ENCODE results near the gene WDTC1.
A peak's percentile ranks its signal among the peaks of the same experiment; 100 is the strongest.

WDTC1 gene

DNA sequence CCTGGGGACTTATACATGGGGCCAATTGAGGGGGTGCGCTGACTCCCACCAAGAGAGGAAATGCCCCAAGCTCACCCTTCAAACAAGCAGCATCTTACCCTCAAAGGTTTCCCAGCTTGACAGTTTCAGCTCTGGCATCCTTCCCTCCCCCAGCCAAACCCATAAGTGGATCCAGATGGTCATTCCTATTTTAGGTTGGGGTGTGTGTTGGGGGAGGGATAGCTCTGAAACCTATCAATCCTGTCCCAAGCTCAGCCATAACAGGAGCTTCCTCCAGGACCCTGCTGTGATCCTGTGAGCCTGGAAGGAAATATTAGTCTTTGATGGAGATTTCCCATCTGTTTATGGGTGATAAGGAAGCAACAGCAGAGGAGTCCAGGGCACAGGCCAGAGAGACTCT is 84.2 kb downstream of the WDTC1 start:
- no peak for TF ChIP-seq POLR2AphosphoS5 (IDR thresholded peaks at IDR 0.05; ENCODE audit: low read depth)
- DNase-seq (ENCODE audit: low read depth in 1 of 2, low spot score in 1 of 2) = no peak
- H3K4me3 ChIP-seq (replicated peaks; ENCODE audit: insufficient read depth, low read length) = no peak overlapping the region
- no peak overlapping the region for H3K27ac ChIP-seq (replicated peaks)
- H3K27me3 ChIP-seq (ENCODE audit: insufficient read depth, poor library complexity, severe bottlenecking) = no peaks in the 10 kb centered on the region

DNA sequence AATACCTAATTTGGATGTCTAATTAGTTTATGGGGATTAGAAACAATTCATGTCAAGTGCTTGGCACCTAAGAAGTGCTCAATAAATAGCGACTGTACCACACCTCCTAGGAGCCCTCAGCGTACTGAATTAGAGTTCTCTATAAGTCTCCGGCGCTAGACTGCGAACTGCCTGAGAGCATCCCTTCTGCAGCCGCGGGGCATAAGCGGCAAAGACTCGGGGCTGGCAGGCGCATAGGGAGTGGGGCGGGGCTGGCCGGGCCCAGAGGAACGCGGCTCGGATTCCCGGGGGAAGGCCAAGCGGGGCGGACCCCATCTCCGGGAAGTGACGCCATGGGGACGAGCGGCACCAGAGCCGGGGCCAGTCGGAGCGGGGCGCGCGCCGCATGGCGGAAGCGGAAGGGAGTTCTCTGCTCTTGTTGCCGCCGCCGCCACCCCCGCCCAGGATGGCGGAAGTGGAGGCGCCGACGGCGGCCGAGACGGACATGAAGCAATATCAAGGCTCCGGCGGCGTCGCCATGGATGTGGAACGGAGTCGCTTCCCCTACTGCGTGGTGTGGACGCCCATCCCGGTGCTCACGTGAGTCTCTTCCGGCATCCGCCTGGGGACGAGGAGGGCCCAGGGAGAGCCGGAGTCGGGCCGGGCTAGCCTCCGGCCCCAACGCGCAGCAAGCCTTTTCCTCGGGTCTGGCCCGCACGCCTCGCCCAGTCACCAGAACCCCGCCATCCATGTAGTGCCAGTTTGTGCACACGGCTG is 87.6 kb downstream of the WDTC1 start, which contains the start of gene TMEM222:
Gene TMEM222, plus strand, starts transcription at position 351 of the 756 bp plus-strand sequence. Its CDS starts 35 bp downstream, at position 386.
- Histone ChIP-seq H3K27me3 (ENCODE audit: insufficient read depth, poor library complexity, severe bottlenecking) (no peaks in the 10 kb centered on the region), H3K27ac (replicated peaks) (peak within 1 kb of the TSS; percentile 90), H3K4me3 (replicated peaks; ENCODE audit: insufficient read depth, low read length) (peak within 1 kb of the TSS; percentile 85)
- TF ChIP-seq POLR2AphosphoS5 (IDR thresholded peaks at IDR 0.05; ENCODE audit: low read depth) (peak; percentile 83), SPI1 (IDR thresholded peaks at IDR 0.05; ENCODE audit: borderline replicate concordance, low read depth) (peak; percentile 74), CTCF (IDR thresholded peaks at IDR 0.05; ENCODE audit: insufficient read depth, low read length) (no peak), REST (IDR thresholded peaks at IDR 0.05; ENCODE audit: insufficient replicate concordance, low read depth) (peak; percentile 12), GABPA (IDR thresholded peaks at IDR 0.05; ENCODE audit: low read depth) (peak; percentile 98)
- peak; percentile 98 to 99 for DNase-seq (ENCODE audit: low read depth in 1 of 2, low spot score in 1 of 2)

DNA sequence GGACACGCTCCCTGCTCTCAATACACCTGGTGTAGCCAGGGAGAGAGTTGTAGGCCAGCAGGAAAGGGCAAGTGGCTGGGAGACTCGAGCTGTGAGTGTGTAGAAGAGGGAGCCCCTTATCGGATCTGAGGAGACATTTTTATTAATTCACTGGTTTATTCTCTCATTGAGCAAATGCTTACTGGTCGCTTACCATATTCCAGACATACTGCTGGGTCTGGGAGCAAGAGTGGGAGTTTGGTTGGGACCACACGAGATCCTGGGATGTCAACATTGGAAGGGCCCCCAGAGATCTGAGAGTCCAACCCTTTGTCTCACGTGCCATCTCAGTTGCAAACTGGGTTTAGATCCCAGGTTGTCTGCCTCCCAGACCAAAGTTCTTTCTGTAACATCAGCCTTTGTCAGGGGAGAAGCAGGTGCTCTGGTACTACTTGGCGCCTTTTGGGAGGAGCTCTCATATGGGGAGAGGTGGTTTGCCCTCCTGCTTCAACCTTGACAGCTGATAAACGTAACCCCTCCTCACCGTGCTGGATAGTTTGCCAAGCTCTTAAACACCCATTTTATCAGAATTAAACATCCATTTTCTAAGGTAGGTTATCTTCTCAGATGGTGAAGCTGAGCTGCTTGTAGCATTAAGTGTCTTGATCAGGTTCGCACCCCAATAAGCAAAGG is 88.3 kb downstream of the WDTC1 start:
- DNase-seq (ENCODE audit: low read depth in 1 of 2, low spot score in 1 of 2) = peak in 1 of 2 experiments; percentile 10
- Histone ChIP-seq H3K4me3 (replicated peaks; ENCODE audit: insufficient read depth, low read length) (peak overlapping the region; percentile 85), H3K27me3 (ENCODE audit: insufficient read depth, poor library complexity, severe bottlenecking) (no peaks in the 10 kb centered on the region), H3K27ac (replicated peaks) (peak overlapping the region; percentile 90)
- no peak for TF ChIP-seq GABPA (IDR thresholded peaks at IDR 0.05; ENCODE audit: low read depth)
- no peak for TF ChIP-seq REST (IDR thresholded peaks at IDR 0.05; ENCODE audit: insufficient replicate concordance, low read depth)
- no peak for TF ChIP-seq SPI1 (IDR thresholded peaks at IDR 0.05; ENCODE audit: borderline replicate concordance, low read depth)
- TF ChIP-seq CTCF (IDR thresholded peaks at IDR 0.05; ENCODE audit: insufficient read depth, low read length) = no peak
- no peak for TF ChIP-seq POLR2AphosphoS5 (IDR thresholded peaks at IDR 0.05; ENCODE audit: low read depth)

- TF ChIP-seq SPI1 (IDR thresholded peaks at IDR 0.05; ENCODE audit: borderline replicate concordance, low read depth) (no peak), REST (IDR thresholded peaks at IDR 0.05; ENCODE audit: insufficient replicate concordance, low read depth) (no peak), GABPA (IDR thresholded peaks at IDR 0.05; ENCODE audit: low read depth) (no peak), CTCF (IDR thresholded peaks at IDR 0.05; ENCODE audit: insufficient read depth, low read length) (no peak), POLR2AphosphoS5 (IDR thresholded peaks at IDR 0.05; ENCODE audit: low read depth) (no peak)
- DNase-seq (ENCODE audit: low read depth in 1 of 2, low spot score in 1 of 2) = no peak
- no peak overlapping the region for H3K4me3 ChIP-seq (replicated peaks; ENCODE audit: insufficient read depth, low read length)
- no peaks in the 10 kb centered on the region for H3K27me3 ChIP-seq (ENCODE audit: insufficient read depth, poor library complexity, severe bottlenecking)
- no peak overlapping the region for H3K27ac ChIP-seq (replicated peaks)
These were observed 90.9 kb downstream of the WDTC1 start for GRCh38 chr1:27325286-27325685.

All from HL-60 (cell line).